Erythroblast (primary cell): Measurements from ENCODE around the gene SCRN1.

ENCODE experiments used
- GATA1 ChIP-seq: IDR thresholded peaks from 2 replicates; pipeline ENCODE4 v1.6.1; 2011; ENCODE audit warnings: low read depth, mild to moderate bottlenecking, control low read depth, low read length, moderate library complexity
- POLR2A ChIP-seq: IDR thresholded peaks from 2 replicates; pipeline ENCODE4 v1.6.1; 2011; ENCODE audit warnings: mild to moderate bottlenecking, low read length

DNA sequence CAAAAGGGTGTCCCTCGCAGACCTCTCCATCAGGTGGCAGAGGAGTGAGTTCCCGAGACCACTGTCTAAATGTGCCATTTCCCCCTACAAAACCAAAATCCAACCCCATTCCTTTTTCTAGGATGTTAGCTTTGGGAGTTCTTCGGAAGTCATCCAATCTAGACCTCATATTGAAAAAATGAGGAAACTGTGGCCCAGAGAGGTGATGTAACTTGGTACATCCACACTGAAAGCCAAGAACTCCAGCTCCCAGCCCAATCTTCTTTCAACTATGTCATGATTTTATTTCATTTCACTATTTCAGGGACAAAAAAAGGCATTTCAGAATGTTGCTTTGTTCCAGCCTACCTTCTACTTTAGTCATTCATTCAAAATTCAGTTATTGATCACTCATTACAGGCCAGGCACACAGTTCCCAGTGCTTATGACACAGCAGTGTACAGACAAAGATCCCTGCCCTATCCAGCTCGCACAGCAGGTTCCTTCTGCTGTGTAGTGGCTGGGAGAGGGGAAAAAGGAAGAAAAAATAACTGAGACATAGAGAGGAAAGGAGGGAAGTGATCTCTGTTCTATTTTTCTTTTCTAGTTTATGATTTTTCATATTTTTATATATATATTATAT, 35.8 kb downstream of the SCRN1 start:
- TF ChIP-seq POLR2A (no peak), GATA1 (no peak)
